Dermis microvascular lymphatic vessel endothelial cell (primary cell): ENCODE measurements around the gene HEMK1. TPM values are rescaled to one million over a fixed set of nuclear protein-coding genes. Genes with fewer than 3 reads are reported as not detected.

ENCODE experiments used
- DNase-seq, 2 donors: peaks; one replicate each; pipeline versions ENCODE4 v3.0.0 to v3.0.0-alpha.2; 2010; ENCODE audit warnings: low read depth in 2 of 2
- total RNA-seq: library from RNA; depleted of rRNA; stranded (reverse); fragments of >200 nt; gene quantifications from 2 replicates; pipeline ENCODE4 v1.2.1, GENCODE V29; 2014

HEMK1 gene
- total RNA-seq, 1 donor from 2014 or later: 4.0 TPM

GRCh38 chr3:50612970-50613846 is 43.9 kb downstream of the HEMK1 start:
- no peak for DNase-seq

- DNase-seq: no peak
Observed at GRCh38 chr3:50615190-50615589, 45.9 kb downstream of the HEMK1 start.

DNA sequence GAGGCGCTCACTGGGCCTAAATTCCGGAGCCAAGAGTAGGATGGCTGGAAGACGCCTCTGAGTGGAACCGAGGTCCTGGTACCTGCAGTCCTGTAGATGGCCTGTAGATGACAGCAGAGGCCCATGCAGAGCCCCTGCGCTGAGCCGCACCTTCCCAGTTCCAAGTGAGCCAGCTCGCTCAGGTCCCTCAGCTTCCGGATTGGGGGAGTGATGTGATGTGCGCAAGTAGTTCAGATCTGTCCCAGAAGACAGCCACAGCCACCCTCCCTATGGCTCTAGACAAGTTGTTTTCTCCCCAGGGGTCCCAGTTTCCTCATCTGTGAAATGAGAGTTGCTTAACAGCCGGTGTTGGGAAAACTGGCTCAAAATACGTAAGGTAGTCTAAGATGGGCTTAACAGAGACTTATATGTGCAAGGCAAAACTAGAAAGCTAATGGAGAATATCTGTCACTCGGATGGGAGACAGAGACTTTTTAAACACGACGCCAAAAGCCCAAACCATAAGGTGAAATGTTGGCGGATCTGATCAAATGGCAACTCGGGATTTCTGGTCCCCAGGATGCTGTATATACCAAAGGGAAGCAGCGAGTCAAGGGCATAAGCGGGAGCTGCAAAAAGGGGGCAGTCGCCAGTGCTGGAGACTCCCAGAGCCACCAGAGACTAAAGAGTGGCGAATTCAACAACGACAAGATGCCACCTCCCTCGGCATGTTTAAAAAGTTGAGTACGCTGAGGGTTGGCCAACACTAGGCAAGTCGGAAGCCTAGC is 46.9 kb downstream of the HEMK1 start:
- DNase-seq: peak; percentile 43 to 82

DNA sequence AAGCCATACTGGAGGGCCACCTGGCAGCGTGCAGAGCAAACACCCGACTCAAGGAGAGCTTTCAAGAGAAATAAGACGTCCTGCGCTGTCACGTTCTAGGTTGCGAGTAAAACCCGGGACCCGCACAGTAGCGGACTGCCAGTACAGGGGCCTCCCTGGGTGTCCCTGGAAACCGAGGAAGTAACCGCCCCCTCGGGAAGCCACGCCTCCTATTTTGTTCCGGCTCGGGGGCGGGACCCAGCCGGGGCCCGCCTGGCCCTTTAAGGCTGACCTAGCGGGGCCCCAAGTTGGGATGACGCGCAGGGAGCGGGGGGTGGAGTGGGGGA is 47.4 kb downstream of the HEMK1 start:
- peak; percentile 30 to 82 for DNase-seq

DNA sequence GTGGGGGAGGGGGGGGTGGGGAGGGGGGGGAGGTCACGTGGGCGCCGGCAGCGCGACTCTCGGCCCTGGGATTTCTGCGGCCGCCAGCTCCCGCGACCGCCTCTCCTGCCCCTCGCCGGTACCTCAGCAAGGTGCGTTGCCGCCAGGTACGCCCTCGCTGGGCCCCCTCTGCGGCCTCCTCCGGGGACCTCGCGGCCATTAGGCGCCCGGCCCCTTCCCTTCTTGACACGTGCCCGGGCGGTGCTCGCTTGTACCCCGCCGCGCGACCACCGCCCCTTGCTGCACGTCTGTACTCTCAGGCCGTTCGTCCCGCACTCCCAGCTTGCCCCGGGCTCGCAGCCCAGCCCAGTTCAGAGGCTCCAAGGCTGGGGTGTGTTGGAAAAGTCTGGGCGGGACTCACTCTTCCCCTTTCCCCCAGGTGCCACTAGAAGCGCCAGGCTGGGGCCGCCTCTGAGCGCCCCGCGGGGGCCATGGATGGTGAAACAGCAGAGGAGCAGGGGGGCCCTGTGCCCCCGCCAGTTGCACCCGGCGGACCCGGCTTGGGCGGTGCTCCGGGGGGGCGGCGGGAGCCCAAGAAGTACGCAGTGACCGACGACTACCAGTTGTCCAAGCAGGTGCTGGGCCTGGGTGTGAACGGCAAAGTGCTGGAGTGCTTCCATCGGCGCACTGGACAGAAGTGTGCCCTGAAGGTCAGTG is 47.9 kb downstream of the HEMK1 start, which contains the start of gene MAPKAPK3:
Gene MAPKAPK3, plus strand, starts transcription at position 56 of the 696 bp plus-strand sequence. Its CDS starts 415 bp downstream, at position 471.
- DNase-seq: peak in 1 of 2 donors; percentile 12

- DNase-seq: no peak
Observed at GRCh38 chr3:50617911-50618481, 48.7 kb downstream of the HEMK1 start.

DNA sequence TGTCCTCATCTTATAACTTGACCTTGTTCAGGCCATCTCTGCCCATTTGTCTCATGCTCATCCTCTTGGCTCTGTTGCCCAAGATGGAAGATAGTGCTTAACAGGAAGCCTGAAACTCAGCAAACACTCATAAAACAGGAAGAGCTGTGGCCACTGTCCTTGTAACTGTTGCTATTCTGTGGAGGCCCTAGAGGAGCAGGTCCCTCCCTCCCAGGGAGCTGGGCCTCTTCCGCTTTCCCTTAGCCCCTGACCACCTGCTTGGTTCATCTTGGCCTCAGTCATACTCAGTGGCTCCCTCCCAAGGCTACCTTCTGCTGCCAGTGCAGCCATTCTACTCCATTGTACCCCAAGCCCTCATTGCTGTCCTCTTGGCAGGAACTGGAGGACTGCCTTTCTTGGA is 51.1 kb downstream of the HEMK1 start:
- DNase-seq: no peak

DNA sequence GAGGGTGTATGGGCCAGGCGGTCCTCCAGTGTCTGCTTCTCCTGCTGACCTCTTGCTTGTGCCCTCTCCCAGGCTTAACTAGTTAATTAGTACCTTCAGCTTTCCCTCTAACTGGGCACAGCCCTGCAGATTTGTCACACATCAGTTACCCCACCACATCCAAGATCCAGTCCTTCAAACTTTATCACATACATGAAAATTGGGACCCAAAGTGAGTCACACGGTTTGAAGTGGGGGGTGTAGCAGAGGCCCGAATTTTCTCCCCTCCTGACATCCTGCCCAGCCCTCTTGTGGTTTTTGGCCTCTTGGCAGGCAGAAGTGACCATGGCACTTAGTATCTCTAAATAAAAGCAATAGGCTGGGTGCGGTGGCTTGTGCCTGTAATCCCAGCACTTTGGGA is 51.5 kb downstream of the HEMK1 start:
- no peak for DNase-seq

- DNase-seq: no peak
Observed at GRCh38 chr3:50622881-50623280, 53.6 kb downstream of the HEMK1 start.

- peak in 1 of 2 donors; percentile 41 for DNase-seq
Observed at GRCh38 chr3:50623840-50624474, 54.6 kb downstream of the HEMK1 start.

GRCh38 chr3:50624634-50625033 is 55.3 kb downstream of the HEMK1 start:
- DNase-seq: no peak

DNA sequence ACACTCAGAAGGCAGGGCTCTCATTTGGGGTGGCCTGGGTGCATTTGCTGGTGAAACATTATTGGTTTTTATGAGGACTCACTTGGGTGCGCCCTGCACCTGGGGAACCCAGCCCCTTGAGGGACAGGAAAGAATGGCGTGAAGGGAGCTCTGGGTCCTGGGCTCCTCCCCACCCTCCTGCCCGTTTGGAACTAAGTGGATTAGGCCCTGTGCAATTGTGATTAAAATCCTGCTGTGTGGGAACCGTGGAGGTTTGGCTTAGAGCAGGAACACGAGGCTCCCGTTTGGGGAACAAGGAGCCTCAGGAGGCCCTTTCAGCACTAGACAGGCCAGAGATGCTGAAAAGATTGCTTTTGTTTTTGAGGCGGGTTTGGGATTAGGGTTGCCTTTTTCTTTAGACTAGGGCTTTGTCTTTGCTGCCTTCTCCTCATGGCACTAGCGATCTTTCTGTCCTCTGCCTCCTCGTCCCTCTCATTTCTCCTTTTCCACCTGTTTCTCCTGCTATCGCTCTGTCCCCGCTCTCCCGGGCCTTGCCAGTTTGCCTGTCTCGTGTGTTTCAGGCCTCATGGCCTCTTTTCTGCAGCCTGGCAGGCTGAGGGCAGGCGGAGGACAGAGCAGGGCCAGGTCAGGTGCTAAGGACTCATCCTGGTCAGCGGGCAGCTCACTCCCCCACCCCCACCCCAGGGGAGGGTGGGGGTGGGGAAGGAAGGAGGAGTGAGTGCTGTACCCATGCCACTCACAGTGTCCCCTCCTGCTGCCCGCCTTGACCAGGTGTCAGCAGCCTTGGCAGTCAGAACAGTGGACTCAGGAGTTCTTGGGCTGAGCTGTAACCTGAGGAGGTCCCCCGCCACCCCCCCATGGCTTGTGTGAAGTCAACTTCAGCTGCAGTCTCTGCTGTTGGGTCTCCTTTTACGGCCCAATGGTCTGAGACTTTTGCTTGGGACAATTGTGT is 56.2 kb downstream of the HEMK1 start:
- DNase-seq: no peak

DNA sequence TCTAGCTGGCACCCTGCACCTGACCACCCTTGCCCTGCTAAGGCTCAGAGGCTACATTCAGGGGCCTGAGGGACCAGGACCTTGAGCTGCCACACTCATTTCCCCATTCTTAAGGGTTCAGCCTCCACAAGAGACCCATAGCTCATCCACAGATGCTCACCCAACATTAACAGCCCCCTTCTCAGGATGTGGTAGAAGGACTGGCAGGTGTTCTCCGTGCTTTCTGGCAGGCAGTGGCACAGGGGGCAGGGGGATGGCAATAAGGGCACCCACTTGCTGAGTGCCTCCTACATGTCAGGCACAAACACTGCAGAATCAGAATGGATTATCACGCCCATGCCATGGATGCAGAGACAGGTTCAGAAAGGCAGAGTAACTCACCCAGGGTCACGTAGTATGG is 57.1 kb downstream of the HEMK1 start:
- DNase-seq: no peak

- peak in 1 of 2 donors; percentile 31 for DNase-seq
Observed at GRCh38 chr3:50627407-50628051, 58.2 kb downstream of the HEMK1 start.

- DNase-seq: no peak
Observed at GRCh38 chr3:50628601-50629000, 59.3 kb downstream of the HEMK1 start.

- no peak for DNase-seq
Observed at GRCh38 chr3:50630394-50630793, 61.1 kb downstream of the HEMK1 start.

DNA sequence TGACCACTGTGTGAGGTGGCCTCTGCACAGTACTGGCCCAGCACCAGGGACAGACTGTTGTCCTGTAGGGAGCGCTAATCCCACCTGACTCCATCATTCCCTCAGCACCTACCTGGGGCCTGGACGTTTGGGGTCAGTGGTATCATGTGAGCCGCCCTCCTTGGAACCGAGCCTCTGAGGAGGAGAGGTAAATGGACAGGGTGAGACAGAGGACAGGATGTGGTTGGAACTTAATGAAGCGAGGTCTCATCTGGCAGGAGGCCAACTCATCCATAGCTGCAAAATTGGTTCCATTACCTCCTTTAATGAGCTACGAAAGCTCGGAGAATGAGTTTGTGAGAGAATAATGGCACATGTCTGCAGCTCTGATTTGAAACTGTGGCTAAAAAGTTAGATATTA is 61.6 kb downstream of the HEMK1 start:
- DNase-seq: no peak

- DNase-seq: no peak
Observed at GRCh38 chr3:50632450-50632849, 63.1 kb downstream of the HEMK1 start.

- DNase-seq: no peak
Observed at GRCh38 chr3:50633230-50633790, 64.0 kb downstream of the HEMK1 start.
